EH (cell line): ENCODE results near the gene APLP2.
A peak's percentile ranks its signal among the peaks of the same experiment; 100 is the strongest.
"Not testable (repeated sequence)": the region's sequence is repeated elsewhere in the genome, so short reads cannot be mapped to it uniquely, and the experiment has no call there.

Source experiments
- DNase-seq: peaks from one replicate; pipeline ENCODE4 v3.0.0-alpha.2; 2015; ENCODE audit warnings: low read depth

Gene APLP2

DNA sequence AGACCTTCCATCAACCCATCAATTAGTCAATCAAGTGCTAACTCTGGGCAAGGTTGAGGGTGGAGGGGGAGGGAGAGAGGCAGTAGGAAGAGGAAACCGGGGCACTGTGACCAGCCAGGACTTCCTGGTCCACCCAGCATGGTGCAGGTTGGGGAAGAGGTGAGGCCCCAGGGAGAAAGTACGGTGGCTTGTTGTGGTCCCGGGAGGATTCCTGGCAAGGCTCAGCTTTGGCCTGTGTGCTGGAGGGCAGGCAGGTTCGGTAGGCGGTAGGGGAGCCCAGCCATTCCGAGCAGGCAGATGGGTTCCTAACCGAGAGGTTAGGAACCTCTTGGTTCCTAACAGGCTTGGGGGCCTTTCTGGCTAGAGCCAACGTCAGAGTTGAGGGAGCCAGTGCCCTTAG, 100.7 kb downstream of the APLP2 start:
- DNase-seq = no peak

GRCh38 chr11:130171534-130171933, 101.8 kb downstream of the APLP2 start:
- DNase-seq = no peak

DNA sequence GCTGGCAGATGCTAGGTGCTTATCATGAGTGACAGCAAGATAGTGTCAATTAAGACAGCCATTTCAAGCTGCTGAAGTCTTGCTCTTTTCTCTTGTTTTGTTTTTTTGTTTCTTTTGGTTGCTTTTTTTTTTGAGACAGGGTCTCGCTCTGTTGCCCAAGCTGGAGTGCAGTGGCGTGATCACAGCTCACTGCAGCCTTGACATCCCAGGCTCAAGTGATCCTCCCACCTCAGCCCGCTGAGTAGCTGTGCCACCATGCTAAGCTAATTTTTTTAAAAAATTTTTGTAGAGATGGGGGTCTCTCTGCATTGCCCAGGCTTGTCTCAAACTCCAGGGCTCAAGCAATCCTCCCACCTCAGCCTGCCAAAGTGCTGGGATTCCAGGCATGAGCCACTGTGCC, 102.3 kb downstream of the APLP2 start:
- not testable (repeated sequence) for DNase-seq

- no peak for DNase-seq
These were observed 104.9 kb downstream of the APLP2 start for GRCh38 chr11:130174642-130175041.

DNA sequence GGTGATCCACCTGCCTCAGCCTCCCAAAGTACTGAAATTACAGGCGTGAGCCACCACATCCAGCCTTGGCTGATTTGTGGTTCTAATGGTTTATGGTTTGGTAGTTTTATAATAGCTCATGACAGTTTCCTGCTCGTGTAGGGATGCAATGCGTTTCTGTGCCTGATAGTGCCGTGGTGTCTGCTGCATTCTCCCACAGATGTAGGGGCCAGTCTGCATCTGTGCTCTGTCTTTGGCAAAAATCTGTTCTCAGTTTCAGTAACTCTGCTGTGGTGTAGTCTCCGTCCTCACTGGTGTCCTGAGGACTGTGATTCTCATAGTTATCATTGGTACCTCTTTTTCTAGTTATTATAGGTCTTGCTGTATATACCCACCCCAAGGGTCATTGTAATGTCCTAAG, 106.2 kb downstream of the APLP2 start:
- no peak for DNase-seq

DNA sequence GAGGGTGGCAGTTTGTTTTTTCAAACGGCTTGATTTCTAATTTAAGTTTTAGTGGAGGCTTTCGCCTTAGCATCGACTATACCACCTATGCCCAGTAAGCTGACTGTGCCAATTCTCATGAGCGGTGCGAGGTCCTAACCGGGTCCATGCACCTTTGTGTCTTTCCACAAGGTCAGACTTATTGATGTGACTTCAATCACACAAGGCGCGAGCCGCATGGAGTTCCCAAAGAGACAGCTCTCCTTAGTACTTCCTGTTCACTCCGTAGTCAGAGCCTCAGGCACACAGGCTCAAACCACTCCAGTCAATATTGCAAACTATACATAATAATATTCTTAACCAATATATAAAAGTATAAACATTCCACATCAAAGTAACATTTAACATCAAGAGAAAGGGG, 108.1 kb downstream of the APLP2 start:
- DNase-seq = no peak

GRCh38 chr11:130178441-130179339, 109.0 kb downstream of the APLP2 start:
- no peak for DNase-seq

DNA sequence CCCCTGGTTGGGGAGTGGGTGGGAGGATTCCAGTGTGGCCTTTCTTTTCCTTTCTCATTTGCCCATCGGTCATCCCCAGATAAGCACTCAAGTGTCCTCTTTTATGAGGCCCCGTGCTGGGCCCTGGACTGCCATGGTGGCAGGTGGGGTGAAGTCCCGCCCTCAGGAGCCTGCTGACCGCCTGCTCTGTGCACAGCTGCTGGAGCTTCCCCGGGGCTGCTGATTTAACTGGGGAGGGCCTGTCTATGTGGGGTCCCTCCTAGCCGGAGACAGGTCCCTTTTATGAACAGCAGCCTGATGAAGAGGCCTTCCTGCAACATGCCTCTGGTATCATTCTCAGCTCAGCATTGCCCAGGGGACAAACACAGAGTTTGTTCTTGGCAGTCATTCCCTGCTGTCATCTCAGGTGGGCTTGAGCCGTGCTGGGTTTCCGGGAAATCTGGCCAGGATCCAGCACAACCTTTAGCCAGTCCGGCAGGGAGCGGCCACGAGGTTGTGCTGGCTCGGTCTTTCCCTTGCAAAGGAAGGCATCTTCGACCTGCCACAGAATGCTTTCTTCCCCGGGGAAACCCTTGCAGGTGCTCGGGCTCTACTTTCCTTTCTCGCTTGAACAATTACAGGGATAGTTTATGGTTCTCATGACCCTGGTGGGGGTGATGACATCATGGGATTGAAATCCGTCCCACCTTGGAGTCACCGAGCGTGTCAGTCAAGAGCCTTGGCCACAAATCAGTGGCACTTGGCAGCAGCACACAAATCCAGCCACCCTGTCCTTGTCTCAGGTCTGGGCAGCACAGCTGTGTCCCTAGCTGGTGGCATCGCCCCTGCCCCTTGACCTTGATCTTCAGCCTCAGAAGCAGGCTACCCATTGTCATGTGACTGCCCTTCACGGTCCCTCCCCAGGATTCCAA, 110.0 kb downstream of the APLP2 start:
- no peak for DNase-seq

DNA sequence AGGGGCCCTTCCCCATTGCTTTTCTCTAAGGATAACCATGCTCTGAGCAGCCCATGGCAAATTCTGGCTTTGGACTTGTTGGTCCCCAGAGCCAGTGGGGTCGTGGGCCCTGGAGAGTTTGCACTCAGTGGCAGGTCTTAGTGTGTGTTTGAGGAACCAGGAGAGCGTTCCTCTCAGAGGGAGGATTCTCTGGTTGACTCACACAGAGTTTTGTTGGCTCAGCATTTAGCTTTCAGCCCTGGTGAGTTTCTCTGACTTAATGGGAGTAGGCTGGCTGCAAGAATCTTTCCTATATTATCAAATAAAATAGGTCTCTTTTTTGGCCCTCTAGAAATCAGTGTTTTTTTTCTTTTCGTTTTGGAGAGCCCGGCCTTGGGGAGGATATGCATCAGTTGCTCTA, 110.8 kb downstream of the APLP2 start:
- DNase-seq = no peak

GRCh38 chr11:130180896-130181294, 111.2 kb downstream of the APLP2 start:
- DNase-seq = no peak

- peak; percentile 81 for DNase-seq
These were observed 111.9 kb downstream of the APLP2 start for GRCh38 chr11:130181295-130182272.

DNA sequence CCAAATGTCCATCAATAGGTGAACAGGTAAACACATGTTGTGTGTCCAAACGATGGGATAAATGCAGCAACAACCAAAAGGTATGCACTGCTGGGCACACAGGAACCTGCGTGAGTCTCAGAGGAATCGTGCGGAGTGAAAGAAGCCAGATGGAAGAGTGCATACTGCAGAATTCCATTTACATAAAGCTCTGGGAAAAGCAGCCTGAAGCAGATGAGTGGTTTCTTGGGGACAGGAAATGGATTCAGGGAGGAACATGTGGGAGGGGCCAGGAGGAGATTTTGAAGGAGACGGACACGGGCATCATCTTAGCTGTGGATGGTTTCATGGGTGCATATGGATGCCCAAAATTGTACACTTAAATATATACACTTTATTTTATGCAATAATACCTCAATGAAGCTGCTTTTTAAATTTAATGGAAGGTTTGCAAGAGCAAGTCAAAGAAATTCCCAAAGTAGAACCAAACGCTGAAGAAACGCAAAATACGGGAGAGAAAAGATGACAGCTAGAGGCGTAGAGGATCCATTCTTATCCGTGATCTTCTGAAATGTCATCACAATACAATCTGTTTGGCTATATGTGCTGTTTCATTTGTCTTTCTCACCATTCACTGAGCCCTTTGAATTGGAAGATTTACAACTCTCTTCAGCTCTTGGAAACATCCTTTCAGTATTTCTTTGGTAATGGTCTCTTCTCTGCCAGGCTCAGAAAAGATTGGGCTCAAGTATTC, 114.3 kb downstream of the APLP2 start:
- DNase-seq = no peak

GRCh38 chr11:130187096-130187495, 117.4 kb downstream of the APLP2 start:
- no peak for DNase-seq

DNA sequence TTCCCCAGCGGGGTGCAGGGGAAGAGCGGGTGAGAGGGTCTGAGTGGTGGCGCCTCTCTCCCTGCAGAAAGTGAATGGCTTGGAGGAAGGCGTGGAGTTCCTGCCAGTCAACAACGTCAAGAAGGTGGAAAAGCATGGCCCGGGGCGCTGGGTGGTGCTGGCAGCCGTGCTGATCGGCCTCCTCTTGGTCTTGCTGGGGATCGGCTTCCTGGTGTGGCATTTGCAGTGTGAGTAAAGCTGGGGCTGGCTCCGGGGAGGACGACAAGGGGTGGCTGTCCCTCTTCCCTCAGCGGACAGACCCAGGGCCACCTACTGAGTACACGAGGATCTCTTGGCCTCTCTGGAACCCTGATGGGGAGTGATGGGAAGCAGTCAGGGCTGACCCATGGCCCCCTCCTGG, 118.4 kb downstream of the APLP2 start:
- DNase-seq = no peak

DNA sequence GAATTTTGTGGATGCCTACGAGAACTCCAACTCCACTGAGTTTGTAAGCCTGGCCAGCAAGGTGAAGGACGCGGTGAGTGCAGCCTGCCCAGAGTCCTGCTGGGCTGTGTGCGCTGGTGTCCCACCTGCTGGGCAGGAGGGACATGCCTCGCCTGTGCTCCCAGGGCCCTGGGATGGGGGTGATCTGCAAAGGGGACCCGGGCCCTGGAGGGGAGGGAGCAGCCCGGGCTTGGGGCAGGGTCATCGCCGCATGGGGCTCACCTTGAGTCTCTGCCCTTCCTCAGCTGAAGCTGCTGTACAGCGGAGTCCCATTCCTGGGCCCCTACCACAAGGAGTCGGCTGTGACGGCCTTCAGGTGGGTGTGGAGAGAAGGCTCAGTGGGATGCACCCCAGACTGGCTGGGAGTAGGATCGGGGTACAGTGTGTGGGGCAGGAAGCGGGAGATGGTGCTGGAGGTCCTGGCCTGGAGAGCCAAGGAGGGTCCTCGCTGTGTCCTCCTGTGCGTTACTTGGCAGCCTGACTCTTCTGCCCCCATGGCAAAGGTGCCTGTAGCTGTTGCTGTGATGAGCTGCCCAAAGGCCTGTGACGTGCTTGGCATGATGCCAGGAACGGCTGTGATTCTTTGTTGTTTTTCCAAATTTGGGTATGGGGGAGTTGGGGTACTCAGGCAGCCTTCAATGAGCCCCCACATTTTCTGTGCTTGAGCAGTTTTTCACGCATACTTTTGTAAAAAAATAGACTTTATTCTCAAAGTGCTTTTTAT, 119.1 kb downstream of the APLP2 start:
- no peak for DNase-seq

DNA sequence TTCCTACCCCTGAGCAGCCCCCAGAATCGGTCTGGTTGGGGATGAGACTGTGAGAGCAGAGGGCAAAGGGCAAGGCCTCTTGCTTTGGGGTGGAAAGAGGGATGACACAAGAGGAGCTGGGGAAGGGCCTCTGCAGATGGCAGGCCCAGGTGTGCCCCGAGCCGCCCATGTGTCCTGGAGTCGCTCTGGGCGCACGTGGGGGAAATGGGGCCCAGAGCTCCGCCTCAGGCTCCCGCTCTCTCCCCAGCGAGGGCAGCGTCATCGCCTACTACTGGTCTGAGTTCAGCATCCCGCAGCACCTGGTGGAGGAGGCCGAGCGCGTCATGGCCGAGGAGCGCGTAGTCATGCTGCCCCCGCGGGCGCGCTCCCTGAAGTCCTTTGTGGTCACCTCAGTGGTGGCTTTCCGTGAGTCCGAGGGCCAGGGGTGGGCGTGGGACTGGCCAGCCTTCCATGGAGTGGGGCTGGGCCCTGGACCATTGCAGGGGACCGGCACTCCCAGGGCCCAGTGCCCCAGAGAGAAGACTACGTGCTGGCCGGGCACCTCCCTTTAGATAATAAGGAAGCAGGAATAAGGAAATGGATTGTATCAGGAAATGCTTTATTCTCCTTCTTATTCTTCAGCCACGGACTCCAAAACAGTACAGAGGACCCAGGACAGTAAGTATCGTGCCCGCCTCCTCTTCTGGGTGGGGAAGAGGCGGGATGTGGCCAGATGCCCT, 120.0 kb downstream of the APLP2 start:
- DNase-seq = no peak

DNA sequence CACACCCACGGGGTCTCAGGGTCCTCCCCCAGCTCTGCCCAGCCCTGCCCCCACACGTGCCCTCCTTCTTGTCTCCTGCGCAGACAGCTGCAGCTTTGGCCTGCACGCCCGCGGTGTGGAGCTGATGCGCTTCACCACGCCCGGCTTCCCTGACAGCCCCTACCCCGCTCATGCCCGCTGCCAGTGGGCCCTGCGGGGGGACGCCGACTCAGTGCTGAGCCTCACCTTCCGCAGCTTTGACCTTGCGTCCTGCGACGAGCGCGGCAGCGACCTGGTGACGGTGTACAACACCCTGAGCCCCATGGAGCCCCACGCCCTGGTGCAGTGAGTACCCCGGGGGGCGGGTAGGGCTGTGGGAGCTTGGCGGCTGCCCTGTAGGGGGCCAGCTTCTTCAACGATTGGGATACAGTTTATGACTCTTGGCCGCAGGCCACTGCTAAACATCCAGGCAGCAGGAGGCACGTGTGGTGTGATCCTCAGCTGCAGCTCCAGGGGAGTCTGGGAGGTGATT, 120.7 kb downstream of the APLP2 start:
- no peak for DNase-seq

- DNase-seq = no peak
These were observed 122.2 kb downstream of the APLP2 start for GRCh38 chr11:130191896-130192295.

GRCh38 chr11:130192845-130193267, 123.2 kb downstream of the APLP2 start:
- no peak for DNase-seq
